ENCODE measurements around the gene STEAP1B. TPM values are rescaled to one million over a fixed set of nuclear protein-coding genes. Genes with fewer than 3 reads are reported as not detected.
"Not testable (repeated sequence)": the region's sequence is repeated elsewhere in the genome, so short reads cannot be mapped to it uniquely, and the experiment has no call there.

Gene STEAP1B
- total RNA-seq, 2 experiments from 2014 or later, result not detected

- no peaks in the 10 kb centered on the region for H3K4me1 Mint-ChIP-seq (ENCODE audit: low read depth)
- ChIA-PET CTCF (no interaction called here), POLR2A (no interaction called here)
- no peaks in the 10 kb centered on the region for H3K9me3 Mint-ChIP-seq
- no peak overlapping the region for H3K4me3 ChIP-seq (ENCODE audit: low read length)
- no peaks in the 10 kb centered on the region for H3K36me3 Mint-ChIP-seq (ENCODE audit: low read depth)
- TF ChIP-seq CTCF (IDR thresholded peaks at IDR 0.05), result no peak
- DNase-seq (no peak), ATAC-seq (ENCODE audit: poor library complexity) (no peak)
- H3K27ac ChIP-seq (ENCODE audit: low read depth in 1 of 2, low read length in 2 of 2), result no peak overlapping the region
- H3K27me3 Mint-ChIP-seq, result peaks cover 48% of the 10 kb centered on the region
- H3K36me3 ChIP-seq (ENCODE audit: insufficient read depth, low read length), result no peaks in the 10 kb centered on the region
- no peaks in the 10 kb centered on the region for H3K9me3 ChIP-seq (ENCODE audit: control insufficient read depth in 1 of 2, insufficient read depth in 1 of 2, low read length in 2 of 2)
- intact Hi-C loops (cut with DNase I, micrococcal nuclease), result no loop called here
- no peaks in the 10 kb centered on the region for H3K4me1 ChIP-seq (ENCODE audit: insufficient read depth, low read length)
- no peak overlapping the region for H3K4me3 Mint-ChIP-seq
- no peak overlapping the region for H3K27ac Mint-ChIP-seq
- peaks cover 15 to 20% of the 10 kb centered on the region in 2 experiments for H3K27me3 ChIP-seq (ENCODE audit: control insufficient read depth in 1 of 2, insufficient read depth in 2 of 2, low read length in 2 of 2)
Measured at GRCh38 chr7:22541789-22542188, 41.8 kb upstream of the STEAP1B start.

DNA sequence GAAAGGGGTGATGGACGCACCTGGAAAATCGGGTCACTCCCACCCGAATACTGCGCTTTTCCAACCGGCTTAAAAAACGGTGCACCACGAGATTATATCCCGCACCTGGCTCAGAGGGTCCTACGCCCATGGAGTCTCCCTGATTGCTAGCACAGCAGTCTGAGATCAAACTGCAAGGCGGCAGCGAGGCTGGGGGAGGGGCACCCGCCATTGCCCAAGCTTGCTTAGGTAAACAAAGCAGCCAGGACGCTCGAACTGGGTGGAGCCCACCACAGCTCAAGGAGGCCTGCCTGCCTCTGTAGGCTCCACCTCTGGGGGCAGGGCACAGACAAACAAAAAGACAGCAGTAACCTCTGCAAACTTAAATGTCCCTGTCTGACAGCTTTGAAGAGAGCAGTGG lies 28.5 kb upstream of the STEAP1B start:
- H3K36me3 ChIP-seq (ENCODE audit: insufficient read depth, low read length); H3K9me3 Mint-ChIP-seq; POLR2A ChIA-PET; DNase-seq; H3K4me3 Mint-ChIP-seq; H3K27ac Mint-ChIP-seq; H3K9me3 ChIP-seq (ENCODE audit: control insufficient read depth in 1 of 2, insufficient read depth in 1 of 2, low read length in 2 of 2); CTCF ChIA-PET; H3K27me3 ChIP-seq (ENCODE audit: control insufficient read depth in 1 of 2, insufficient read depth in 2 of 2, low read length in 2 of 2); H3K4me1 Mint-ChIP-seq (ENCODE audit: low read depth); ATAC-seq (ENCODE audit: poor library complexity); H3K4me1 ChIP-seq (ENCODE audit: insufficient read depth, low read length); intact Hi-C loops (cut with DNase I, micrococcal nuclease); H3K27ac ChIP-seq (ENCODE audit: low read depth in 1 of 2, low read length in 2 of 2); H3K36me3 Mint-ChIP-seq (ENCODE audit: low read depth); H3K4me3 ChIP-seq (ENCODE audit: low read length): not testable (repeated sequence)
- peaks cover 17% of the 10 kb centered on the region for H3K27me3 Mint-ChIP-seq

DNA sequence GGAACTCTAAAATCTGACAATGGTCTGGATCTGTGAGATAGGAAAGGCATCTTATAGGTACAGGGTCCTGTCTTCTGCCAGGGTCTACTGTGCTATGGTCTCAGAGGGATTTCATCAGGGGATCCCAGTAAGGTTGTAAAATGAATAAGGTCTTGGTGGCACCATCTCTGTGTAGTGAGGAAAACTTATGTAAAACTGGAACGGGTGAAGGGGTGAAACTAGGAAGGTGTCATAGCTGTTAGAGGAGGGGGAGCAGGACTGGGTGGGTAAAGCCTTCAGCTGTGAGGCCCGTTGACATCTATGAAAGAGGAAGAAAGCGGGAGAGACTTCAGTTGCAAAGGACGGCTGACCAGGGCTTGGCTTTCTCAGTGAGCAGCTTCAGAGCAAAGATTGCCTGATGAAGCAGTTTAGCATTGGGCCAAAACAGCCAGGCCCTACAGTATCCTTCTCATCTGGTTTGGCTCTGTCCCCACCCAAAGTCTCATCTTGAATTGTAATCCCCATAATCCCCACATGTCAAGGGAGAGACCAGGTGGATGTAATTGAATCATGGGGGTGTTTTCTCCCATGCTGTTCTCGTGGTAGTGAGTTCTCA lies 24.5 kb upstream of the STEAP1B start:
- not testable (repeated sequence) for H3K27ac Mint-ChIP-seq

GRCh38 chr7:22523478-22524352 lies 23.7 kb upstream of the STEAP1B start:
- H3K27me3 Mint-ChIP-seq, result peaks cover 36% of the 10 kb centered on the region
- H3K4me1 ChIP-seq (ENCODE audit: insufficient read depth, low read length); H3K27me3 ChIP-seq (ENCODE audit: control insufficient read depth in 1 of 2, insufficient read depth in 2 of 2, low read length in 2 of 2); H3K36me3 ChIP-seq (ENCODE audit: insufficient read depth, low read length); intact Hi-C loops (cut with DNase I, micrococcal nuclease); H3K4me1 Mint-ChIP-seq (ENCODE audit: low read depth); POLR2A ChIA-PET; CTCF ChIA-PET; H3K4me3 ChIP-seq (ENCODE audit: low read length); H3K36me3 Mint-ChIP-seq (ENCODE audit: low read depth); H3K9me3 Mint-ChIP-seq; H3K4me3 Mint-ChIP-seq; H3K9me3 ChIP-seq (ENCODE audit: control insufficient read depth in 1 of 2, insufficient read depth in 1 of 2, low read length in 2 of 2); H3K27ac ChIP-seq (ENCODE audit: low read depth in 1 of 2, low read length in 2 of 2); H3K27ac Mint-ChIP-seq: not testable (repeated sequence)
- DNase-seq, result peak in 2 of 14 experiments; percentile 15 to 27
- peak; percentile 56 for ATAC-seq (ENCODE audit: poor library complexity)

More for the DNA sequence above, 24.5 kb upstream of the STEAP1B start:
- H3K27ac ChIP-seq (ENCODE audit: low read depth in 1 of 2, low read length in 2 of 2); intact Hi-C loops (cut with DNase I, micrococcal nuclease); ATAC-seq (ENCODE audit: poor library complexity); H3K36me3 Mint-ChIP-seq (ENCODE audit: low read depth); H3K4me1 ChIP-seq (ENCODE audit: insufficient read depth, low read length); POLR2A ChIA-PET; H3K36me3 ChIP-seq (ENCODE audit: insufficient read depth, low read length); H3K4me3 Mint-ChIP-seq; H3K9me3 ChIP-seq (ENCODE audit: control insufficient read depth in 1 of 2, insufficient read depth in 1 of 2, low read length in 2 of 2); H3K9me3 Mint-ChIP-seq; DNase-seq; H3K4me1 Mint-ChIP-seq (ENCODE audit: low read depth); H3K27me3 ChIP-seq (ENCODE audit: control insufficient read depth in 1 of 2, insufficient read depth in 2 of 2, low read length in 2 of 2); H3K4me3 ChIP-seq (ENCODE audit: low read length); CTCF ChIA-PET: not testable (repeated sequence)
- peaks cover 29% of the 10 kb centered on the region for H3K27me3 Mint-ChIP-seq

DNA sequence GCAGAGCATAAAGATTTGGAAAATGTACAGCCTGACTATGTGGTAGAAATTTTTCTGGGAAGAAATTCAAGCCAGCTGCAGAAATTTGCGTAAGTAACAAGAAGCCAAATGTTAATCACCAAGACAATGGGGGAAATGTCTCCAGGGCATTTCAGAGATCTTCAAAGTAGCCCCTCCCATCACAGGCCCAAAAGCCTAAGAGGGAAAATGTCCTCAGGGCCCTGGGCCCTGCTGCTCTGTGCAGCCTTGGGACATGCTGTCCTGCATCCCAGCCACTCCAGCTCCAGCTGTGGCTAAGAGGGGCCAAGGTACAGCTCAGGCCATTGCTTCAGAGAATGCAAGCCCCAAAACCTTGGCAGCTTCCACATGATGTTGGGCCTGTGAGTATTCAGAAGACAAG lies 19.6 kb upstream of the STEAP1B start:
- H3K27ac Mint-ChIP-seq; H3K36me3 ChIP-seq (ENCODE audit: insufficient read depth, low read length); H3K9me3 ChIP-seq (ENCODE audit: control insufficient read depth in 1 of 2, insufficient read depth in 1 of 2, low read length in 2 of 2); ATAC-seq (ENCODE audit: poor library complexity); H3K36me3 Mint-ChIP-seq (ENCODE audit: low read depth); CTCF ChIA-PET; H3K27ac ChIP-seq (ENCODE audit: low read depth in 1 of 2, low read length in 2 of 2); H3K4me1 Mint-ChIP-seq (ENCODE audit: low read depth); H3K9me3 Mint-ChIP-seq; H3K4me1 ChIP-seq (ENCODE audit: insufficient read depth, low read length); H3K4me3 ChIP-seq (ENCODE audit: low read length); POLR2A ChIA-PET; H3K27me3 ChIP-seq (ENCODE audit: control insufficient read depth in 1 of 2, insufficient read depth in 2 of 2, low read length in 2 of 2); DNase-seq; H3K4me3 Mint-ChIP-seq; intact Hi-C loops (cut with DNase I, micrococcal nuclease): not testable (repeated sequence)
- peaks cover 40% of the 10 kb centered on the region for H3K27me3 Mint-ChIP-seq

GRCh38 chr7:22516950-22517349 lies 17.0 kb upstream of the STEAP1B start:
- CTCF ChIA-PET; H3K4me1 ChIP-seq (ENCODE audit: insufficient read depth, low read length); H3K9me3 Mint-ChIP-seq; H3K36me3 ChIP-seq (ENCODE audit: insufficient read depth, low read length); DNase-seq; H3K27ac ChIP-seq (ENCODE audit: low read depth in 1 of 2, low read length in 2 of 2); H3K4me3 ChIP-seq (ENCODE audit: low read length); H3K36me3 Mint-ChIP-seq (ENCODE audit: low read depth); ATAC-seq (ENCODE audit: poor library complexity); intact Hi-C loops (cut with DNase I, micrococcal nuclease); H3K27me3 ChIP-seq (ENCODE audit: control insufficient read depth in 1 of 2, insufficient read depth in 2 of 2, low read length in 2 of 2); H3K9me3 ChIP-seq (ENCODE audit: control insufficient read depth in 1 of 2, insufficient read depth in 1 of 2, low read length in 2 of 2); H3K27ac Mint-ChIP-seq; H3K4me3 Mint-ChIP-seq; POLR2A ChIA-PET; H3K4me1 Mint-ChIP-seq (ENCODE audit: low read depth): not testable (repeated sequence)
- H3K27me3 Mint-ChIP-seq, result peaks cover 24% of the 10 kb centered on the region

All from CD4-positive, alpha-beta T cell (primary cell).